Astrocyte of the cerebellum (primary cell): Measurements from ENCODE around the gene GMPS.

ENCODE experiments used
- DNase-seq: peaks from one replicate; pipeline ENCODE4 v3.0.0-alpha.2; 2011; ENCODE audit warnings: low read depth
- H3K4me3 ChIP-seq: 2 replicates; pipeline ENCODE4 v1.5.1; 2011; ENCODE audit warnings: mild to moderate bottlenecking, low read depth, low read length, moderate library complexity
- CTCF ChIP-seq: IDR thresholded peaks from 2 replicates; pipeline ENCODE4 v1.5.1; 2012; ENCODE audit warnings: low read length, low read depth, moderate library complexity, mild to moderate bottlenecking; ENCODE audit errors: missing control alignments
- in situ Hi-C: cut with HindIII; loops from 2 replicates; pipeline ENCODE4 v1.10.0; 2017; ENCODE audit warnings: low sequenced_read_pairs

Gene GMPS

GRCh38 chr3:155989536-155989935 is 119.1 kb downstream of the GMPS start:
- H3K4me3 ChIP-seq, result no peak overlapping the region
- in situ Hi-C loops, result no loop called here
- no peak for DNase-seq
- TF ChIP-seq CTCF, result no peak

- in situ Hi-C loops, result no loop called here
- no peak for TF ChIP-seq CTCF
- DNase-seq, result no peak
These were observed 120.8 kb downstream of the GMPS start for GRCh38 chr3:155991212-155991611.

GRCh38 chr3:155991847-155992246 is 121.4 kb downstream of the GMPS start:
- no peak for TF ChIP-seq CTCF
- DNase-seq, result no peak
- in situ Hi-C loops, result no loop called here
- H3K4me3 ChIP-seq, result no peak overlapping the region

More at GRCh38 chr3:155991212-155991611, 120.8 kb downstream of the GMPS start:
- H3K4me3 ChIP-seq, result no peak overlapping the region
